Mesendoderm (in vitro differentiated cells): ENCODE results near the gene DMD.
"Not testable (repeated sequence)": the region's sequence is repeated elsewhere in the genome, so short reads cannot be mapped to it uniquely, and the experiment has no call there.

Experiments
- DNase-seq: peaks from one replicate; pipeline ENCODE4 v3.0.0; 2013
- H2AK5ac ChIP-seq: 2 replicates; pipeline ENCODE4 v1.6.1; 2013; ENCODE audit warnings: low read length, inconsistent platforms
- H2BK120ac ChIP-seq: 2 replicates; pipeline ENCODE4 v1.6.1; 2013; ENCODE audit warnings: low read depth, mild to moderate bottlenecking, low read length, moderate library complexity, mixed read lengths
- H2BK15ac ChIP-seq: replicated peaks from 2 replicates; pipeline ENCODE4 v1.6.1; 2013; ENCODE audit warnings: low read depth, mild to moderate bottlenecking, moderate library complexity
- H2BK5ac ChIP-seq: 2 replicates; pipeline ENCODE4 v1.6.1; 2013; ENCODE audit warnings: low read length, inconsistent platforms
- H3K18ac ChIP-seq: 2 replicates; pipeline ENCODE4 v1.6.1; 2013; ENCODE audit warnings: mild to moderate bottlenecking, low read length, mixed read lengths
- H3K23ac ChIP-seq: one replicate; pipeline ENCODE4 v1.6.1; 2013; ENCODE audit warnings: low read length
- H3K27ac ChIP-seq: 2 replicates; pipeline ENCODE4 v1.5.1; 2013; ENCODE audit warnings: low read depth, mild to moderate bottlenecking, inconsistent platforms, low read length, moderate library complexity
- H3K27me3 ChIP-seq: 2 replicates; pipeline ENCODE4 v1.6.1; 2013; ENCODE audit warnings: low read length, control low read depth, mild to moderate bottlenecking, inconsistent platforms; ENCODE audit not compliant: insufficient read depth, poor library complexity
- H3K36me3 ChIP-seq: 2 replicates; pipeline ENCODE4 v1.6.1; 2013; ENCODE audit warnings: low read length, inconsistent platforms; ENCODE audit not compliant: control insufficient read depth, insufficient read depth
- H3K4ac ChIP-seq: one replicate; pipeline ENCODE4 v1.6.1; 2013; ENCODE audit warnings: low read depth, mild to moderate bottlenecking, low read length, moderate library complexity
- H3K4me1 ChIP-seq: 2 replicates; pipeline ENCODE4 v1.6.1; 2013; ENCODE audit warnings: low read depth, low read length, inconsistent platforms; ENCODE audit not compliant: control insufficient read depth
- H3K4me2 ChIP-seq: 2 replicates; pipeline ENCODE4 v1.6.1; 2013; ENCODE audit warnings: low read length
- H3K4me3 ChIP-seq: 2 replicates; pipeline ENCODE4 v1.5.1; 2013; ENCODE audit warnings: mild to moderate bottlenecking, low read length
- H3K56ac ChIP-seq: one replicate; pipeline ENCODE4 v1.6.1; 2013; ENCODE audit warnings: low read length
- H3K79me1 ChIP-seq: 2 replicates; pipeline ENCODE4 v1.6.1; 2013; ENCODE audit warnings: low read length, inconsistent platforms
- H3K79me2 ChIP-seq: 2 replicates; pipeline ENCODE4 v1.6.1; 2013; ENCODE audit warnings: mild to moderate bottlenecking, low read length; ENCODE audit not compliant: control insufficient read depth, insufficient read depth
- H3K9ac ChIP-seq: 2 replicates; pipeline ENCODE4 v1.6.1; 2013; ENCODE audit warnings: low read length, inconsistent platforms
- H4K5ac ChIP-seq: one replicate; pipeline ENCODE4 v1.6.1; 2013; ENCODE audit warnings: low read length
- H4K8ac ChIP-seq: one replicate; pipeline ENCODE4 v1.6.1; 2013; ENCODE audit warnings: low read depth, mild to moderate bottlenecking, control low read depth, low read length, moderate library complexity
- WGBS: extraction: QIAGEN DNeasy Blood & Tissue Kit; methylation state at CpG from one replicate; pipeline ENCODE4 v1.1.7; 2013; ENCODE audit warnings: low lambda C conversion rate, missing lambda C conversion rate; ENCODE audit not compliant: insufficient coverage; ENCODE audit errors: extremely low coverage; 5-methylcytosine and 5-hydroxymethylcytosine counted together

DMD gene

DNA sequence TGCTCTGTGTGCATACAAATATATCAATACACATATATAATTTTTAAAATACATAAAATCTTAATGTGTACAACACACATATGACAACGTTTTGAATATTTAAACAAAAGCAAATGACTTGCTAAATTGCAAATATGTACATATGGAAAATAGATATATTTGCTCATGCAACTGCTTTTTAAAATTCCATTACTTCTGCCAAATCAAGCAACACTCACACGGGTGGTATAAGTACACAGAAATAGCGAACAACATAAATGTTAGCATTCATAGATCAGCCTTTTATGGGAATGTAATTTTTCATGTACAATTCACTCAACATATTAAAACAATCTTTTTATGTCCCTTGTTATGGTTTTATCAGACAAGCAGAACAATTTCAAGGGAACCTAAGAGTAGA lies 116.3 kb downstream of the DMD start:
- Histone ChIP-seq H4K5ac (no peak overlapping the region), H2AK5ac (no peak overlapping the region), H2BK5ac (no peak overlapping the region), H3K4ac (no peak overlapping the region), H3K9ac (no peak overlapping the region), H3K4me3 (no peak overlapping the region), H3K36me3 (no peaks in the 10 kb centered on the region), H3K4me2 (no peak overlapping the region), H3K27me3 (no peaks in the 10 kb centered on the region), H2BK120ac (no peak overlapping the region), H3K79me1 (no peaks in the 10 kb centered on the region), H2BK15ac (no peak overlapping the region), H3K18ac (no peak overlapping the region), H3K4me1 (no peaks in the 10 kb centered on the region), H3K79me2 (no peaks in the 10 kb centered on the region), H3K23ac (no peak overlapping the region), H3K27ac (no peak overlapping the region), H4K8ac (no peak overlapping the region), H3K56ac (no peak overlapping the region)
- DNase-seq: no peak
- WGBS: 100% methylated on average over 1 of the region's 3 CpGs

DNA sequence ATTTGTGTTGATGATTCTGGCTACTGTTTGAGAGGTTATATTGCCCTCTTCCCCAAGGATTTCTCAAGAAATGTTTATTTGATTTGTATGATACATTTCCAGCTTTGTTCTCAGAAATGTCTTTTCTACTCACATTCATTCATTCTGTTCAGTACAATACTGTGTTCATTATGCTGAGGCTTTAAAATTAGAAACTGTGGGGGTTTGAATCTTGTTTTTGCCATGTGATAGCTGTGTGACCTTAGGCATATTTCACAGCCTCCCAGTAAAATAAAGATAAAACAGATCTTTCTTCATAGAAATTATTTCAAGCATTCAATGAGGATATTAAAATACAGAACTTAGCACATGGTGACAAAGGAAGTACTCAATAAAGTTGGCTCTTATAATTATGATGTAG lies 123.9 kb downstream of the DMD start:
- H3K56ac ChIP-seq: no peak overlapping the region
- no peak overlapping the region for H2BK15ac ChIP-seq
- H3K79me1 ChIP-seq: no peaks in the 10 kb centered on the region
- no peak overlapping the region for H2BK5ac ChIP-seq
- H4K5ac ChIP-seq: no peak overlapping the region
- H4K8ac ChIP-seq: no peak overlapping the region
- H3K4me2 ChIP-seq: no peak overlapping the region
- no peaks in the 10 kb centered on the region for H3K79me2 ChIP-seq
- no peak overlapping the region for H3K18ac ChIP-seq
- no peak overlapping the region for H2BK120ac ChIP-seq
- H2AK5ac ChIP-seq: no peak overlapping the region
- no peak overlapping the region for H3K23ac ChIP-seq
- no peak overlapping the region for H3K4ac ChIP-seq
- no peak overlapping the region for H3K9ac ChIP-seq
- DNase-seq: no peak
- no peaks in the 10 kb centered on the region for H3K4me1 ChIP-seq
- no peak overlapping the region for H3K27ac ChIP-seq
- no peaks in the 10 kb centered on the region for H3K27me3 ChIP-seq
- no peak overlapping the region for H3K4me3 ChIP-seq
- H3K36me3 ChIP-seq: no peaks in the 10 kb centered on the region

- Histone ChIP-seq H3K4me2 (no peak overlapping the region), H3K4me3 (no peak overlapping the region), H4K5ac (no peak overlapping the region), H2BK15ac (no peak overlapping the region), H3K23ac (no peak overlapping the region), H3K27me3 (no peaks in the 10 kb centered on the region), H3K56ac (no peak overlapping the region), H3K27ac (no peak overlapping the region), H3K4me1 (no peaks in the 10 kb centered on the region), H3K18ac (no peak overlapping the region), H2AK5ac (no peak overlapping the region), H3K36me3 (no peaks in the 10 kb centered on the region), H2BK5ac (no peak overlapping the region), H3K79me2 (no peaks in the 10 kb centered on the region), H4K8ac (no peak overlapping the region), H3K4ac (no peak overlapping the region), H2BK120ac (no peak overlapping the region), H3K9ac (no peak overlapping the region), H3K79me1 (no peaks in the 10 kb centered on the region)
- no CpG with 5 or more reads among the region's 1 CpG for WGBS
- peak; percentile 67 for DNase-seq
Observed at GRCh38 chrX:33086886-33087285, 124.5 kb downstream of the DMD start.

- DNase-seq: no peak
- Histone ChIP-seq H3K4me3 (no peak overlapping the region), H2BK5ac (no peak overlapping the region), H2BK120ac (no peak overlapping the region), H3K4me1 (no peaks in the 10 kb centered on the region), H3K36me3 (no peaks in the 10 kb centered on the region), H3K79me2 (no peaks in the 10 kb centered on the region), H3K4ac (no peak overlapping the region), H3K18ac (no peak overlapping the region), H3K4me2 (no peak overlapping the region), H3K23ac (no peak overlapping the region), H3K9ac (no peak overlapping the region), H3K56ac (no peak overlapping the region), H3K27ac (no peak overlapping the region), H2BK15ac (no peak overlapping the region), H2AK5ac (no peak overlapping the region), H3K79me1 (no peaks in the 10 kb centered on the region), H4K5ac (no peak overlapping the region), H3K27me3 (no peaks in the 10 kb centered on the region), H4K8ac (no peak overlapping the region)
- no CpG with 5 or more reads among the region's 1 CpG for WGBS
Observed at GRCh38 chrX:33082371-33082770, 129.0 kb downstream of the DMD start.

- no peak overlapping the region for H4K8ac ChIP-seq
- H3K4ac ChIP-seq: no peak overlapping the region
- H3K79me2 ChIP-seq: no peaks in the 10 kb centered on the region
- peak; percentile 6 for DNase-seq
- no peaks in the 10 kb centered on the region for H3K36me3 ChIP-seq
- H3K4me1 ChIP-seq: no peaks in the 10 kb centered on the region
- no peak overlapping the region for H3K18ac ChIP-seq
- no peak overlapping the region for H3K4me2 ChIP-seq
- no peak overlapping the region for H2AK5ac ChIP-seq
- H3K79me1 ChIP-seq: no peaks in the 10 kb centered on the region
- no peak overlapping the region for H3K4me3 ChIP-seq
- no peaks in the 10 kb centered on the region for H3K27me3 ChIP-seq
- H4K5ac ChIP-seq: no peak overlapping the region
- H3K56ac ChIP-seq: no peak overlapping the region
- no peak overlapping the region for H3K27ac ChIP-seq
- WGBS: no CpG with 5 or more reads among the region's 3 CpGs
- H2BK15ac ChIP-seq: no peak overlapping the region
- H2BK120ac ChIP-seq: no peak overlapping the region
- H3K9ac ChIP-seq: no peak overlapping the region
- H2BK5ac ChIP-seq: no peak overlapping the region
- H3K23ac ChIP-seq: no peak overlapping the region
Observed at GRCh38 chrX:33078273-33078672, 133.1 kb downstream of the DMD start.

GRCh38 chrX:33073660-33074059 lies 137.7 kb downstream of the DMD start:
- not testable (repeated sequence) for H3K4me3 ChIP-seq, H2AK5ac ChIP-seq, H2BK5ac ChIP-seq, H4K5ac ChIP-seq, DNase-seq, H3K79me2 ChIP-seq, H3K4me1 ChIP-seq, H3K4ac ChIP-seq, H3K4me2 ChIP-seq, H3K9ac ChIP-seq, H3K18ac ChIP-seq, H3K79me1 ChIP-seq, H4K8ac ChIP-seq, H3K36me3 ChIP-seq, H3K27me3 ChIP-seq, H3K56ac ChIP-seq, H3K27ac ChIP-seq, H3K23ac ChIP-seq, H2BK15ac ChIP-seq, H2BK120ac ChIP-seq
- WGBS: no CpG with 5 or more reads among the region's 11 CpGs
